Fibroblast of skin of abdomen (primary cell): ENCODE results near the gene PAQR4.

ENCODE experiments used
- DNase-seq: peaks from one replicate; pipeline ENCODE4 v3.0.0-alpha.2; 2013

Gene PAQR4

DNA sequence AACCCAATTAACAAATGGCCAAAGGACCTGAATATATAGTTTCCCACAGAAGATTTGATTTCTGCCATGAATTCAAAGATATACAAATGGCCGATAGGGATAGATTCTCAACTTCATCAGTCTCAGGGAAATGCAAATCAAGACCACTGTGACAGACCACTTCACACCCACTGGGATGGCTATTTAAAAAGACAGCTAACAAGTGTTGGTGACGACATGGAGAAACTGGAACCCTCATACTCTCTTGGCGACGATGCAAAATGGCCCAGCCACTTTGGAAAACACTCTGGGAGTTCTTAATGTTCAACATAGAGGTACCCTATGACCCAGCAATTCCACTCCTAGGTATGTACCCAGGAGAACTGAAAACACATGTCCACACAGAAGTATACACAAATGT is 22.5 kb upstream of the PAQR4 start:
- DNase-seq: no peak

DNA sequence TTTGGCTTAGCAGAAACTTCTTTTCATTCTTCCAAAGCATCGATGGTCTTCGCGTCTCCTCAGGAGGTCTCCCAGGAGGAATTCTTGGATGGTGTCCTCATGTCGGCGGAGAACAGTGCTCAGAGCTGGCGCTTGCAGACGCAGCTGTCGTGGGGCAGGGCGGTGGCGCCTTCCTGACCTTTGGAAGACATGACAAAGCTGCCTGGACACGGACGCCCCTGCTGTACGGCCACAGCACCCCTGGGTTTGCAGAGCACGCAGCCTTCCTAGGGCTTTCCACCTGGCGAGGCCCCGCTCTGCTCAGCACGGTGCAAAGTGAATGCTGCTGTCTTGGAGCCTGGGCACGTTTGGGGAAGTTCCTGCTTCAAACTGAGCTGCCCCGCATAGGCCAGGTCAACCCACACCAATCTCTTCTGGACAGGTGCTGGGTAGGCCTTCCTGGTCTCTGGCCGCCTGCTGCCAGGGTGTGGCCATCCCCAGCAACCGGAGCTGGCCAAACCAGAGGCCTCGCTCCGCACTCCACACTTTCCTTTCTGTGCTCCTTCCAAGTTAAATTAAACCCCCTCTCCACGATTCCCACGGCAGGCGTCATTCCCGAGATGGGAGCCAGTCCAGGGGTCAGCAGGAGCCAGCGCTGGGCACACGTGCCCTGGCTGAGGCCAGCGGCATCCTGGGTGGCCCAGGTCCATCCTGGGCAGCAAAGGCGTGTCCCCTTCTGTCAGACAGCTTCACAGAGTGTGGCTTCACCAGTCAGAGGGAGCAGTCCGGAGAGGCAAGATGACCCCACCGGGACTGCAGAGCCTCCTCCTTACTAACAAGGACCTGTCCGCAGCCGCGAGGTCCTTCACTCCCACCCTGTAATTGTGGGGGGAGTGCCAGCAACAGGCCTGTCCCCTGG is 20.1 kb upstream of the PAQR4 start:
- DNase-seq: no peak

DNA sequence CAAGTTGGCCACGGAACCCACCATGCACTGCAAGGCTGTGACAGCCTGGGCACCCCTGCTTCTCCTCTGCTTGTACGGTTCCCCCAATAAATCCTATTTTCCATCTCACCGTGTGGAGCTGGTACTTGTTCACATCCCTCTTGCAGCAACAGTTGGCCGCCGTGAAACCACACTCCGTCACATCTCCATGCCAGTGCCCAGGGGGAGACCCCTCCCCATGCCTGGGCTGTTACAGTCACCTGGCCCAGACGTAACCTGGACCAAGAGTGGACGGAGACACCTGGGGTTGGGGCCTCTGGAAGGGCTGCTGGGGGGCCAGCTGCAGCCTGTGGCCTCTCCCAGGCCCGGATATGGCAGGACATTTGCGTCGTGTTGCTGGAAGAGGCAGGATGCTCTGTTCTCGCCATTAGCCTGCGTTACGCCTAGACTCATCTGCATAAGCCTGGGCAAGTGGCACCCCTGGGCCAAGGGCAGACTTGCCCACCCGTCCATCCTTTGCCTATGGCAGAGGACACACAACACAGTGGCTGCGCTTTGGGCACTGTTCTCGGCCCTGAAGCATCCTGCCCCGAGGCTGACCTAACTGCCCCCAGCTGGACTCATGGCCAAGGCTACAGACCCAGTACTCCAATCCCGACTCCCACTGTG is 19.3 kb upstream of the PAQR4 start:
- DNase-seq: no peak

DNA sequence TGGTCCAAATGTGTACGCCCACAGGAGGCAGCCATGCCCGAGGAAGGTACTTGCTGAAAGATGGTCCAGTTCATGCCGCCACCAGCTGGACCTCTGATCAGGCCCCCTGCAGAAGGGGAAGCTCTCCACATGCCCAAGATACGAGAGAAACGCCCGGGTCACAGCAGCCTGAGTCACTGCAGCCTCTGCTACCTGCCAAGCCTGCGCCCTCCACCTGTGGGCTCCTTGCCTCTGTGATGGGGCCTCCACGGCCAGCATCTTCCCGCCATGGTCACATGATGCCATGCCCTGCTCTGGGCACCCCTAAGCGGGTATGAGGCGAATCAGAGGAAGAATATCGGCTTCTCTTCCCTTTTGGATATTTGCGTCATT is 18.8 kb upstream of the PAQR4 start:
- no peak for DNase-seq

DNA sequence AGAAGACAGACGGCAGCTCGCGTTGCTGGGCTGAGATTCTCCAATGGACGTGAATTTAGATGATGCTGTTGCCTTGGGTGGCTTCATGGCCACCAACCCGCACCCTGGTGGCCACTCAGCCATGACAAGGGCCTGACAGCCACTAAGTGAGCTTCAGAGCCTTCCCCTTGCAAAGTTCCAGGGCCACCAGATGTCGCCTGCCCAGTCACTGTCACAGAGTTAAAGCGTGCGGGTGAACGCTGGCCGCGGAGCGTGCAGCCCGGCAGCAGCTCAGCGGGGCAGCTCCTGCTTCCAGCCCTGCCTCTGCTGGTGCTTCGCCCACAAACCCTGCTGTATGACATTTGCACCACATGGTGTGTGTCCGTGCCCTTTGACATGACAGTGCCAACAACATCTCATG is 18.4 kb upstream of the PAQR4 start:
- no peak for DNase-seq

DNA sequence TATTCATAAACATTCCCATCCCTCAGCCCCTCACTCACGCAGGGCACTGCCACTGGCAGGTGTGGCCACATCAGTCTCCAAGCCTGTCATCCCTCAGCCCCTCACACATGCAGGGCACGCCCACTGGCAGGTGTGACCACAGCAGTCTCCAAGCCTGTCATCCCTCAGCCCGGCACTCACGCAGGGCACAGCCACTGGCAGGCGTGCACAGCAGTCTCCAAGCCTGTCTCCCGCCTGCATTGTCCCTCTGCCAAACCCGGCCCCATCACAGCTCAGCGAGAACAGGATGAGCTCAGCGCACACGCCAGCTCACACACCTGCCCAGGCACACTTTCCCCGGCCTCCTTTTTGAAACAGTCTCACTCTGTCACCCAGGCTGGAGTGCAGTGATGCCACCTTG is 16.5 kb upstream of the PAQR4 start:
- DNase-seq: no peak

DNA sequence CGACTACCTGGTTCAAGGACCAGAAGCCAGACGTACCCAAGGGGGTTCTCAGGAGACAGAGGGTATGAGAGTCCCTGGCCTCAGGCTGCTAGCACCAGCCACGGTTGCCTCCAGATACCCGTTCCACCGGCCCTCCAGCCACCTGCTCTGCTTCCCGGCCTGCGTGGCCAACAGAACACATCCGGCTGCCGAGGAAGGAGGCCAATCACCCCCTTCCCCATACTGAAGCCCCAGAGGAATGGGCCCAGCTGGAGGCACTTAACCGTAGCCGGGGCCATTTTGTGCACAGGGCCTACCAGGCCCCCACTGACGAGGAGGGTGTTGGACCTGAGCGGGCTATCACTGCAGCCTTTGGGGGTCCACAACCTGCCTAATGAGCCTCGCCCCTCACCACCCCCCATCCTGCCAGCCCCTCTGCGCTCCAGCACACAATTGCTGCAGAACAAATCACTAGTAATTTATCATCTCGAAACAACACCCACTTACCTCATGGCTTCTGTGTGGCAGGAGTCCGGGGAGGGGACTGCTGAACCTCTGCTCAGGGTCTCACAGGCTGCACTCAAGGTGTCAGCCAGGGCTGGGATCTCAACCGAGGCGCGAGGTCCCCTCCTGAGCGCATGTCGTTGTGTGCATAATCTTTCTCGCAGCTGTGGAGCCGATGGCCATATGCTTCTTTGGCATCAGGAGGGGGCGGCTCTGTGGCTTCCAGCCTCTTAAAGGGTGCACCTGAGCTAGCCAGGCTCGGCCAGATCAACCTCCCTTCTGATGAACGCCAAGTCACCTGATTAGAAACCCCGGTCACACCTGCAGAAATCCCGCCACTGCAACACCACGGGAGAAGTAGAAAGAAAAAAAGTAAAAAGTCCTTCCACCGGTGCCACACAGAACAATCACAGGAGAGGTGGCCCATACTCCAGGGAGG is 15.2 kb upstream of the PAQR4 start:
- no peak for DNase-seq

DNA sequence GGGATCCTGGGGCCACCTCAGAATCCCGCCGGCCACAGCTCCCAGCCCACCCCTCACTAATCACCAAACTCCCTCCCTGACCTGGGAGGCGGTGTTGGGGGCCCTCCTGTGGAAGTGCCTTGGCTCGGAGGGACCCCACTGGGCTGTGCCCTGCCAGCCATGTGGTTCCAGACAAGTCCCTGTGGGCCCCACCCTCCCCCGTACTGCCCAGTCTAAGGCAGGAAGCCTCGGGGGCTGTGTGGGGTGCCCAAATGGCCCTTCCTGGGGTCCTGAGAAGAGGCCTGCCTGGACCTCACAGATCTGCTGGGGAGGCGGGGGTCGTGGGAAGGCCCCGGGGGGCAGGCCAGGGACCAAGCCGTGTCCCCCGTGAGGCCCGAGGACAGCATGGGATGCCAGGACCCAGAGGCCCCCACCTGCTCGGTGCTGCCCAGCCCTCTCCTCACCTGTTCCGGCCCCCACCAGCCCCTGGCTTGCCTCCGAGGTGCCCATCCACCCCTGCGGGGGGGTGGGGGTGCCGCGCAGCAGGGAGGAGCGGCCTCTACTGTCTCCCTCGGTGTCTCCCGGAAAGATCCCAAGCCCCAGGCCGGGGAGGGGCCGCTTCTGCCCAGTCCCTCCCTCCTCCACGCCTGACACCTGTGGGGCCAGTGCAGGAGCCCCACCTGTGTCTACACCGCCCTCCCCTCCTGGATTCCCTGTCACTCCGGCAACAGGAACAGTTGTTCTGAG is 14.3 kb upstream of the PAQR4 start:
- DNase-seq: no peak

DNA sequence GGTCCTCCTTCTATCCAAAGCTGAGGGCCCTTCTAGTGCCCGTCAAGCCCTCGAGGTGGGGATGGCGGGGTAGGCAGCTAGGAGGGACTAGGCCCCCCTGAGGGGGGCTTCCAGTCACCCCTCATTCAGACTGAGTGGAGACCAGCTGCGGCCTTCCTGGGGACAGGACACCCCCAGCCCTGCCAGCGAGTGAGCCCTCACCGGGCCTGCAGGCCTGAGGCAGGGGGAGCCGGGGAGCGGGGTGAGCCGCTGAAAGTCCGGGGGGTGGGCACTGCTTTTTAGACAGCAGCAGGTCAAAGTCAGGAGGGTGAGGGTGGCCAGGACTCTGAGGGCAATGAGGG is 13.7 kb upstream of the PAQR4 start:
- DNase-seq: no peak

DNA sequence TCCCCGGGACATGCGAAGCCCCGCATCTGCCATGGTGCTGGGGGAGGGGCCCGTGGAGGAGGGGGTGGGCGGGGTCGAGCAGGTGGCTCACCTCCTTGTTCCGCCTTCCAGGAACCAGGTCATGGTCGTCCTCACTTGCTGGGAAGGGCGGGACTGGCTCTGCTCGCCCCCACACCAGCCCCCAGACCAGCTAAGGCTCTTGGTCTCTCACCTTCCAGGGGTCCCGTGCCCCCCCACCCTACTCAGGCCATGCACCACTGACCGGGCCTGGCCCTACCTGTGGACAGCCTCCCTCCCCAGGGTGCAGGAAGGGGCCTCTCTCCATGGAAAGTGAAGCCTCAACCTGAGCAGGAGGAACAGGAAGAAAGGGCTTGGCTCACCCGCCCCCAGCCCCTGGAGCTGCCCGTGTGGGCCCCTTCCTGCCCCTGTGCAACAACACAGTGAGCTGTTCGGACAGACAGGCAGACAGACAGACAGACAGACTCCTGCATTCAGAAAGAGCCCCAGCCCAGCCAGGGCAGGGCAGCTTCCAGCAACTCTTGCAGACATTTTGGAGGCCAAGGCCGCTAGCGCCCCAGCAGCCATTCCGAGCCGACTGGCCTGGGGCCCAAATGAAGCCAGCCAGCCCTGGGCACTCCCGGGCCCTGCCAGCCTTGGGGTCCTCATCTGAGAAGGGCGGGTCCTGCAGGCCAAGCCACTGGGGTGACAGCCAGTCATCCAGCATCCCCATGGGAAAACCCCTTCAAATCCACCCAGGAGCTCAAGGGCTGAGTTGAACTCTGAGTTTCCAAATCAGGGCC is 13.2 kb upstream of the PAQR4 start:
- no peak for DNase-seq

DNA sequence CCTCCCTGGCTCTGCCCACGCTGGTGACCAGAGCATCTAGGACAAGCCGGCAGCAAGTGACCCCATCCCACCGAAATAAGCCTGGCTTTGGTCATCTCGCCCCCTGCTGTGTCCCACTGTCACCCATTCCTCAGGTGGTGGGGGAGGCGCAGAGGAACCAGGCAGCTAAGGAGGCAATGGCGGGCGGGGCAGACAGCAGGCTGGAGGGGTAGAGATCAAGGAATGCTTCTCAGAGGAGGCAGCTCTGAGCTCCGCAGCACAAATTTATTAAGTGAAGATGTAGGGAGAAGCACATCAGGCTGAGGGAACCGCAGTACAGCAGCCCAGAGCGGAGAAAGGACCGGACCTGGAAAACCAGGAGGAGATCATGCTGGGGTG is 12.6 kb upstream of the PAQR4 start:
- no peak for DNase-seq

DNA sequence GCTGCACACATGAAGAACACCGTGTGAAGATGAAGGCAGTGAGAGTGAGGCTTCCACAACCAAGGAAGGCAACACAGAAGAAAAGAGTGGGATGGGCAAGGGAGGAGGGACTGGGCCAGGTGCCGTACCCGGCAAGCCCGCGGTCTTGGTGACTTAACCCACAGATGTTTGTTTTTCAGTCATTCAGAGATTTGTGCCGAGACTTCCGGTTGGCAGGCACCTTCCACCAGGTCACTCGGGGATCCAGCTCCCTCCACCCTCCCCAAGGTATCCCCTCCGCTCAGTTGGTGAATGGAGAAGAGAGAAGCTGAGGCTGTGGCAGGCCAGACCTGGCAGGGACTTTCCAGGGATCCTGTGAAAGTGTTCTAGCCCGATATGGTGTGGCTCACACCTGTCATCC is 9.9 kb upstream of the PAQR4 start:
- DNase-seq: no peak

DNA sequence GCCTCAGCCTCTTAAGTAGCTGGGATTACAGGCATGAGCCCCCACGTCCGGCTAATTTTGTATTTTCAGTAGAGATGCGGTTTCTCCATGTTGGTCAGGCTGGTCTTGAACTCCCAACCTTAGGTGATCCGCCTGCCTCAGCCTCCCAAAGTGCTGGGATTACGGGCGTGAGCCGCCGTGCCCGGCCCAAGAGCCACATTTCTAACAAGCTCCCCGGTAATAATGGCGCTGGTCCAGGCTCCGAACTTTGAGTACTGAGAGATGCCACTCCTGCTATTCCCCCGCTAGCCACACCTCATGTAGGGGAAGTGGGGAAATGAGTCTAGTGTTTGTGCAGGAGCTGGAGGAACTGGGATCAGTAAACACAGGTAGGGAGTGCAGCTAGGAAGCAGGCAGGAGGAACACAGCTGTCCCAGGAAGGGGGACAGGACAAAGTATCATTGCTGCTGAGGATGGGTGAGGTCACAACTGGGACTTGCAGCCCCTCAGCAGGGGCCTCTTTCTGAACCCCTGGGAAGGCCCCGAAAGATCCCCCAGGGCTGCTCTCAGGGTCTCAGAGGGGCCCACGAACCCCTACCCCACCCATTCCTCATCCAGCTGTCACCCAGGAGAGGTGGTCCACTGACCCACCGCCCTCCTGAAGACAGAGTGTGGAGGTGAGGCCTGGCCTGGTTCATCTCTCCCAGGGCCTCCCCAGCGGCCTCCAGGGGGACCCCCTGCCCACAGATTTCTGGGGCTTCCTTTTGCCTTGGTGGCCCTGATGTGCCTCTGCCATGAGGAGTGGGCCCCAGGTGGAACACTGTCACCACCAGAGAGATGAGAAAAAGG is 8.8 kb upstream of the PAQR4 start:
- DNase-seq: no peak

DNA sequence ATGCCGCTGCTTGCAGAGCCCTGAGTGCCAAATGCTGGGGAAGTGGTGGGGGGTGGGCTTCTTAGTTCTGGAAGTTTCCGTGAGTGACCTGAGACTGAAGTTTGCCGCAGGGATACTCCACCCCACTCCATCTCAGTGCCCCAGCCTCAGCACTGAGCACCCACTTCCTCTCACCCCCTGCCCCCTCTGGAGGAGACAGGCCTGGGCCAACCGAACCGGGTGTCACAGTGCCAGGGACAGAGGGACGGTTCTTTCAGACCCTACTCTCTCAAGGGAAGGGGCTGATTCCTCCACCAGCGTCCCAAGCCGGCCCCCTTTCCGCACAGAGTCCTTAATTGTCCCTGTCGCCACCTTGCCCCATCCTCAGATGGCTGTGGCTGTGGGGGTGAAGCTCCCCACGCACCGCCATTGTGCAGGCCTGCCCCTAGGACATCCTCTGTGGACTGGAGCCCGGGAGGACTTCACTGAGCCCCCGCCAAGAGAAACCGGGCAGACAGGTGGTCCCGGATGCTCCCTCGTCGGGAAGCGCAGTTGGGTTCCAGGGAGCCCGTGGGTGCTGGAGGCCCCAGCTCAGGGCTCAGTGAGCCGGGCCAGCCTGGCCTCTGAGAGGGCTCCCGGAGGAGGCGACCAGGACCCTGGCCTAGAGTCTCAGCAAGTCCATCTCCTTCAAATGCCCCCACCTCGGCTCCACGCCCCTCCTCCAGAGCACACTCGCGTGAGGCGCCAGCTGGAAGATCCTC is 6.6 kb upstream of the PAQR4 start:
- no peak for DNase-seq

DNA sequence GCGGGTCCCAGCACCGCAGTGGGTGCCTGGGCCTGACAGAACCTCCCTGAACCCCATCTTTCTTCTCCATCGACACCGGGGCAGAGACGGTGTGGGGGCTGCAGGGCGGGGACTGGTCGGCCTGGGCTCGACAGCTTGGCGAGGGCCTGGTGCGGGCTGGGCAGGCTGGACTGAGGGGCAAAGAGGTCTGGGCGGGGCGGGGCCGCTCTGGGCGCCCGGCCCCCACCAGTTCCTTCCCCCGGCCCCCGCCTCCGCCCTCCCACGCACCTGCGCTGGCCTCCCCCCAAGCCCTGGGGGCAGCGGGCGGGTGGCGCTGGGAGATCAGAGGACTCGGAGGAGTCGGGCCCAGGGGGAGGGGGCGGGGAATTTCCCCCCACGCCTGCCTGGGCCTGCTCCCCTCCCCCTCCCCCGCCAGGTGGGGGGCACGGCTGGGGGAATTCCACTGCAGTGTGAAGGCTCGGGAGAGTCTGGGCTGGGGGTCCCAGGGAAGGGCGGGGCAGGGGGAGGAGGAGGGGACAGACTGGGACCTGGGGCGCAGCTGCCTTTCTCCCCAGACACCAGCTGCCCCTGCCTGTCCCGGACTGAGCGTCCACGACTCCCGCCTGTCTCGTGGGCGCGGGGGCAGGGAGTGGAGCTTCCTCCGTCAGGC is 6.0 kb upstream of the PAQR4 start:
- no peak for DNase-seq

DNA sequence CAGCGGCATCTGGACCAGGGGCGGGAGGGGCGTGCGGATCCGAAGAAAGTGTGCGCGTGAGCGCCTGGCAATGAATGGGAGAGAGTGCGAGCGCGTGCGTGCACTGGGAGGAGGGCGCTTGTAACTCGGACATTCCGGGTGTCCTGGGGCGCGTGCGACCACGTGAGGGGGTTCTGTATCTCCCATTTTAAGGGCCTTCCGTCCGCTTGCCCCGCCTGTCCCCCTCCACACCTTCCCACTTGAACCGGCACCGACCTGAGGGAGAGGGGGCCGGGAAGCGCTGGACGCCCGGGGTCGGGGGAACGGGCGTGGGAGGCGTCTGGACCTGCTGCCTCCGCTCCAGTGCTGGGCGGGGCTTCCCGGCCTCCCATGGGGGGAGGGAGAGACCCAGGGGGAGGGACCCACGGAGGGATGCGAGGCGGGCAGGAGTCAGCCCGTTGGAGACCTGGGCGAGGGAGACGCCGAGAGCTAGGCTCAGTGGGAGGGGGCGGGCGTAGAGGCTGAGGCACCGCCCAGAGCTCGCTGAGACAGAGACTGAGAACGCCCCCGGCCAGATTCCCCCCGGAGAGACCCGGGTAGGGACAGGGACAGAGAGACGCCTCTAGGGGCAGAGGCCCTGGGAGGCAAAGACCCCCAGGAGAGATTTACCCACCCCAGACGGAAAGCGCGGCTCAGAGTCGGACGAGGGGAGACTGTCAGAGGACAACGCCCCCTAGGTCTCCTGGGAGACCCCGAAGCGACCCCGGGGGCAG is 5.2 kb upstream of the PAQR4 start, which contains the start of gene KREMEN2:
KREMEN2 (plus strand) TSS at position 553 of the 752 bp plus-strand sequence. CDS start 246 bp downstream, outside the sequence.
- no peak for DNase-seq

DNA sequence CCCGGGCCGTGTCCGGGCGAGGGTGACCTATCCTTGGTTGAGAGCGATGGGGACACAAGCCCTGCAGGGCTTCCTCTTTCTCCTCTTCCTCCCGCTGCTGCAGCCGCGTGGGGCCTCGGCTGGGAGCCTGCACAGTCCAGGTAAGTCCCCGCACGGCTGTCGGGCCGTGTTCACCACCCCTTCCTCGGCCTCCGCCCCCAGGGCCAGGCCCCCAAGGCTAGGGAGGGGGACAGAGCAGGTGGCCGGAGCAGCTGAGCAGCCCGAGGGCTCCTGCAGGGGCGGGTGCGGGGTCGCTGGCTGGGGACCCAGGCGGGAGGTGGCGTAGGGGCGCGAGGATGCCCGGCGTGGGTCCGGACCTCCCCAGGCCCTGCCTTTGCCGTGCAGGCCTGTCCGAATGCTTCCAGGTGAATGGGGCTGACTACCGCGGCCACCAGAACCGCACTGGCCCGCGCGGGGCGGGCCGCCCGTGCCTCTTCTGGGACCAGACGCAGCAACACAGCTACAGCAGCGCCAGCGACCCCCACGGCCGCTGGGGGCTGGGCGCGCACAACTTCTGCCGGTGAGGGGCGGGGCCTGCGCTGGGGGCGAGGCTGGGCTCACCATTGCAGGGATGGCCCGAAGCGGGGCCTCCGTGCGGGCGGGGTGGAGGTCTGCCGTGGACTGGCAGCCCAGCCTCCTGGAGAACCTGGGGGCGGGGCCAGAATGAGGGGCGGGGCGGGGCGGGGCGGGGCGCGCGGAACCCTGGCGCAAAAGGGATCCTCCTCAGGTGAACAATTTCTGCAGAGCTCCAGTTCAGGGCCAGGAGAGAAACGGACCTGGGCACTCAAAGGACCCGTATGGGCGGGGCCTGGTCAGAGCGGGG is 4.4 kb upstream of the PAQR4 start:
- no peak for DNase-seq
